GM13976 (cell line): ENCODE measurements around the gene SOBP.

Experiments used
- DNase-seq: peaks from one replicate; pipeline ENCODE4 v3.0.0; 2012; ENCODE audit warnings: low spot score
- in situ Hi-C: fragments of 300-500 bp; cut with MboI; formaldehyde crosslinking; loops from one replicate; pipeline ENCODE4 v1.12.0; 2022; ENCODE audit warnings: low sequenced_read_pairs, mixed read lengths, inconsistent platforms; ENCODE audit not compliant: unreplicated experiment
- TF ChIP-seq, protein P1 (sequence below): IDR thresholded peaks from 2 replicates; pipeline ENCODE4 v1.5.1; 2012; ENCODE audit warnings: borderline replicate concordance, mild to moderate bottlenecking; ENCODE audit not compliant: insufficient read depth; ENCODE audit errors: extremely low read depth, missing control alignments, control extremely low read depth

SOBP gene

DNA sequence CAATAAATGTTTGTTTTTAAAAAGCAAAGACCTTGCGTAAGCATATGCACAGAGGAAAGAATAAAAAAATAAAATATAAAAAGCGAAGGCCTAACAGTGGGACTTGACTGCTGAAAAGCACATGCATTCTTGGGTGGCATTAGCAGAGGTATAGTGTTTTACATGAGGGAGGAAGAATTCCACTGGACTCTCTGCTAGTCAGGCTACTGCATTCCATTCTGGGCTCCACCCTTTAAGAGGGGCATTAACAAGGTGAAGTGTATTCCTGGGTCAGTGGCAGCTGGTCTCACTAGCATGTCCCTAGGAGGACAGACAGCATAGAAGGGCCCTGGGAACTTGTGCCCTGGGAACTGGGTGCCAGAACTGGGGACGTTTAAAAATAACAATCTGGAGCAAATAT is 134.1 kb downstream of the SOBP start:
- TF ChIP-seq, protein P1, sequence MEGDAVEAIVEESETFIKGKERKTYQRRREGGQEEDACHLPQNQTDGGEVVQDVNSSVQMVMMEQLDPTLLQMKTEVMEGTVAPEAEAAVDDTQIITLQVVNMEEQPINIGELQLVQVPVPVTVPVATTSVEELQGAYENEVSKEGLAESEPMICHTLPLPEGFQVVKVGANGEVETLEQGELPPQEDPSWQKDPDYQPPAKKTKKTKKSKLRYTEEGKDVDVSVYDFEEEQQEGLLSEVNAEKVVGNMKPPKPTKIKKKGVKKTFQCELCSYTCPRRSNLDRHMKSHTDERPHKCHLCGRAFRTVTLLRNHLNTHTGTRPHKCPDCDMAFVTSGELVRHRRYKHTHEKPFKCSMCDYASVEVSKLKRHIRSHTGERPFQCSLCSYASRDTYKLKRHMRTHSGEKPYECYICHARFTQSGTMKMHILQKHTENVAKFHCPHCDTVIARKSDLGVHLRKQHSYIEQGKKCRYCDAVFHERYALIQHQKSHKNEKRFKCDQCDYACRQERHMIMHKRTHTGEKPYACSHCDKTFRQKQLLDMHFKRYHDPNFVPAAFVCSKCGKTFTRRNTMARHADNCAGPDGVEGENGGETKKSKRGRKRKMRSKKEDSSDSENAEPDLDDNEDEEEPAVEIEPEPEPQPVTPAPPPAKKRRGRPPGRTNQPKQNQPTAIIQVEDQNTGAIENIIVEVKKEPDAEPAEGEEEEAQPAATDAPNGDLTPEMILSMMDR, result no peak
- no peak for DNase-seq
- in situ Hi-C loops, result no loop called here

GRCh38 chr6:107624541-107624940 is 134.6 kb downstream of the SOBP start:
- in situ Hi-C loops, result no loop called here
- TF ChIP-seq, protein P1, result no peak
- DNase-seq, result no peak

DNA sequence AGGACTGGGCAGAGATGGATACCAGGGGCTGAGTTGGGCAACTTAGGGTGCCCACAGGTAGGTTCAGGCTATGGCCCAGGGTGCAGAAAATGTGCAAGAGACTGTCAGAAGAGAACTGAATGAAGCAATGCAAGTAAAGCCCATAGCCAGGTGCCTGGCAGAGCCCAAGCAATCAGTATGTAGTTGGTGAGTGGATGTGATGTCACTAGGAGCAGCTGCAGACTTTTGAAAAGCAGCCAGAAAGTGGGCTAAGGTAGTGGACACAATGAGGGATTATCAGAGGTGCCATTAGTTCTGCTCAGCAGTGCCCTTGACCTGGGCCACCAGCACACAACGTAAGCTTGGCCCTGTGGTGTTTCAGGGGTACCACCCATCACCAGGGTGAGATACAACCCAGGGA is 135.3 kb downstream of the SOBP start:
- DNase-seq, result no peak
- in situ Hi-C loops, result no loop called here
- TF ChIP-seq, protein P1, result no peak

DNA sequence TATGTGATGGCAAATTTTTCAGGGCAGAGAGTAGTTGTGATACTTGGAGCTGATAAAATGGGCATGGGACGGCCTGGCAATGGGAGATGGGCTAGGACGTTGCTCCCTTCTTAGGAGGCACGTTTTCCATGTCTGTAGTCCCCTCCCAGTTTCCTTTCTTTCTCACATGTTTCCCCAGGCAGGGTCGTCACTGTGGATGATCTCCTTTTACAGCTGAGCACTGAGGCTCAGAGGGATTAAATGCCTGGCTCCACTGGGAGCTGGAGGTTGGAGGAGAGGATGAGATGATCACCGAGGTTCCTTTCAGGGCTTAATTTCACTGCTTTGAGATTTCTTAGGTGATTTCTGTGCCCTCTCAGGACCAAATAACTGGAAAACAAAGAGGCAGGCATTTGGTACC is 136.7 kb downstream of the SOBP start:
- TF ChIP-seq, protein P1, result no peak
- in situ Hi-C loops, result no loop called here
- DNase-seq, result no peak

DNA sequence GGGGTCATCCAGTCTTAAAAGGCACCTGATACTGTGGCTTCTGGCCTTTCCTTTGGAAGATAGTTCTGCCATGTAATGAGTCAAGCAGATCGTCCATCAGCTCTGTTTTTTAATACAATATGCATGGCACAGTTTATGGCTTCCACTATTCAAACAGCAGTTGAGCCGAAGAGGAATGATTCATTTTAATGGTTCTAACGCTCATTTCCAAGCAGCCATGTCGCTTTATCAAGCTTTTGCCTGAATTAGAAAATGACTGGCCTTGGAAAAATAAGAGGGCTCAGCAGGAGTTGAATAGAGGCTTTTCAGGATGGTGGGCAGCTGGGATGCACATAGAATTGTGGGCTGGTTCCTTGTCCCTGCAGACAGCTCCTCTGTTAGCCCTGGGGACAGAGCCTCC is 138.1 kb downstream of the SOBP start:
- TF ChIP-seq, protein P1, result no peak
- DNase-seq, result no peak
- in situ Hi-C loops, result no loop called here

- TF ChIP-seq, protein P1, result no peak
Measured at GRCh38 chr6:107628878-107629277, 139.0 kb downstream of the SOBP start.

GRCh38 chr6:107629548-107630129 is 139.7 kb downstream of the SOBP start:
- DNase-seq, result no peak
- TF ChIP-seq, protein P1, result no peak
- in situ Hi-C loops, result no loop called here

More at GRCh38 chr6:107628878-107629277, 139.0 kb downstream of the SOBP start:
- in situ Hi-C loops, result no loop called here
- DNase-seq, result no peak
